Measurements from ENCODE around the gene ATP13A3.

- no peak for TF ChIP-seq CTCF (IDR thresholded peaks at IDR 0.05)
- TF ChIP-seq POLR2A (IDR thresholded peaks at IDR 0.05): no peak
Measured at GRCh38 chr3:194492001-194492400, 5.2 kb upstream of the ATP13A3 start.

Data from esophagus squamous epithelium (tissue), 4 donors.